Activated CD4-positive, alpha-beta T cell treated with anti-CD3 and anti-CD28 coated beads for 24 hours (primary cell): Measurements from ENCODE around the gene KMT2C.
"Not testable (repeated sequence)": the region's sequence is repeated elsewhere in the genome, so short reads cannot be mapped to it uniquely, and the experiment has no call there.

Experiments
- DNase-seq, 2 donors: peaks; one replicate each; pipeline ENCODE4 v3.0.0-alpha.2; 2020; ENCODE audit warnings: low read depth in 2 of 2

The KMT2C gene

DNA sequence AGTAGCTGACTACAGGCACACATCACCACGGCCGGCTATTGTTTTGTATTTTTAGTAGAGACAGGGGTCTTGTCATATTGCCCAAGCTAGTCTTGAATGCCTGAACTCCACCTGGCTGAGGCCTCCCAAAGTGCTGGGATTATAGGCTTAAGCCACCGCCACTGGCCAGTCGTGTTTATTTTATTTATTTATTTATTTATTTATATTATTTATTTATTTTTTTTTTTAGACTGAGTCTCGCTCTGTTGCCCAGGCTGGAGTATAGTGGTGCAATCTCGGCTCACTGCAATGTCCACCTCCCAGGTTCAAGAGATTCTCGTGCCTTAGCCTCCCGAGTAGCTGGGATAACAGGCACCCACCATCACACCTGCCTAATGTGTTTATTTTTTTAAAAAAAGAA lies 6.0 kb upstream of the KMT2C start:
- DNase-seq = not testable (repeated sequence)

GRCh38 chr7:152441168-152441567 lies 5.4 kb upstream of the KMT2C start:
- not testable (repeated sequence) for DNase-seq

- DNase-seq = not testable (repeated sequence)
Observed at GRCh38 chr7:152438017-152438416, 2.2 kb upstream of the KMT2C start.

GRCh38 chr7:152436931-152437575 lies 1.2 kb upstream of the KMT2C start:
- not testable (repeated sequence) for DNase-seq

GRCh38 chr7:152436111-152436930 lies 518 bp upstream of the KMT2C start:
- peak; percentile 82 to 86 for DNase-seq

DNA sequence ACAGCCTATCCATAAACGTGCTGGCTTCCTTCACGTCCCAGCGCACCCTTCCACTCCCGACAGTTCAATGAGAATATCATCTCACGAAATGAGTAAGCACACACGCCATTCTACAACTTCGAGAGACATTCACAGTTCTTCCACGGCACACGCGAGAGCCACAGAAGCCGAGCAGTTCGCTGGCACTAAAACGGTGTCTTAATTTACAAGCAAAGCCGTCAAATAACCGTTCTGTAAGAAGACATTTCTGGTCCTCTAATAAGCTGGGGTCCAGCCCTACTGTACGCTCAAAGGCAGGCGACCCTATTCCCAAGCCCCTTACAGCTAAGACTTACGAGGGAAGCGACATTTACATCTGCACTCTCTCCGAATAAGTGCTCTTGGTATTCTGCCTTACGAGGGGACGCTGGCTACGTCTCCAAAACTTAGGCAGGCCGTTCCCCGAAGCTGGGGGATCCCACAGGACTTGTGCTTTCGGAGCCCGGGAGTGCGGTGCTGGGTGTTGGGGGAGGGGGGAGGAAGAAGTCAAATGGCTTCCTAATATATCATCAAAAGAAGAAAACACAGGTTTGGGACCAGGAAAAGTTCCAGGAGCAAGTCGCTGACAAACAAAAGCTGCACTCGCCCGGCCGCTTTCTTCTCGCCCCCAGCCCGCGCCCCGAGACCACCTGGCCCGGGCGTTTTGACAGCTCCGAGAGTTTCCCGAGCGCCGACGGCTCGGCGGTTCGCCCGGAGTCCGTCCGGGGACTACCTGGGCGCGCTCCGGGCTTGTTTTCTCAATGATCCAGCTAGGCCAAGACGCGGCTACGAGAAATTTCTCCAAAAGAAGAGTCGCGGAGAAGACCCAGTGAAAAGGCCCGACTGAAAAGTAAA lies 1.1 kb downstream of the KMT2C start:
- peak in 1 of 2 donors; percentile 10 for DNase-seq

DNA sequence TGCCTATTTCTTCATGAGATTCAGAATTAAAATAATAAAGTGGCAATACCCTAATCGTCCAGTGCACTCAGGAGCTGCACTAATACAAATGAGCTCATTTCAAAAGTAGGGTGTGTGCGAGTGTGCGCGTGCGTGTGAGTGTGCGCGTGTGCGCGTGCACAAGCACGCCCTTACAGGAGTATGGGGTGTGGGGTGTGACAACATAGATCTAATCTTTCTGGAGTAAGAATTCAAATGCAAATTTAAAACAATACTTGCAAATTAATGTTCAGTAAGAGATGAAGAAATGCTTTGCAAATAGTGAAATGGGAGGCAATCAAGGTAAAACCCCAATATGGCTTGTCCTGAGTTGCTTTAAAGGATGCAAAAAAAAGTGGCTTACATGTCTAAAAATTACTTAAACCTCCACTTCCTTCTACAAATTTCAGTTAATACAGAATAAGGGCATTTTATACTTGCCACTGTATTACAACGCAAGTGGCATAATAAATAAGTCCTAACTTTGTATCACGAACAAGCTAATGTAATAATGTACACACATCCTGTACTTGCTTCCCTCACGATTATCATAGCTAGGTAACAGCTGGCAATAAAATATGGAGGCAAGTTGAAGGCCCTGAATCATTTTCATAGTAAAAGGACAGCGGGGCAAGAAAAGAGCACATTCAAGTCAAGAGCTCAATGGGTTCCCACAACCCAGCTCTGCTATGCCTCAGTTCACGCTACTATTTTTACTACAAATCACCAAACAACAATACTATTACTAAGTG lies 1.9 kb downstream of the KMT2C start:
- peak; percentile 37 to 38 for DNase-seq

GRCh38 chr7:152432735-152433134 lies 3.1 kb downstream of the KMT2C start:
- DNase-seq = not testable (repeated sequence)

GRCh38 chr7:152430854-152431253 lies 4.9 kb downstream of the KMT2C start:
- DNase-seq = no peak

DNA sequence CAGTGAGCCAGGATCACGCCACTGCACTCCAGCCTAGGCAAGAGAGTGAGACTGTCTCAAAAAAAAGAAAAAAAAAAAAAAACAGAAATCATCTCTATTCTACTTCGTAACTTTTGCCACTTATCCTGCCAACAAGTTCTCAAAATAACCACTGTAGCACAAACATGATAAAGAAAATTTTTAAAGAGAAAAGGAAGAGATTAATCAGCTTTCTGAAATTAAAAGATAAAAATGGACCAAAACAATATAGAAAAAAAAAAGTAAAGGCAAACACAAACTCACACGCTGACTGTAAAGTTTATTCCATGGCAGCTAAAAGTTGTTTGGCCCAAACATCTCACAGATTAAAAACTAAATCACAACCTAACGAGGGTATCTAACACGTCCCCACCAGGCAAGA lies 5.7 kb downstream of the KMT2C start:
- not testable (repeated sequence) for DNase-seq

DNA sequence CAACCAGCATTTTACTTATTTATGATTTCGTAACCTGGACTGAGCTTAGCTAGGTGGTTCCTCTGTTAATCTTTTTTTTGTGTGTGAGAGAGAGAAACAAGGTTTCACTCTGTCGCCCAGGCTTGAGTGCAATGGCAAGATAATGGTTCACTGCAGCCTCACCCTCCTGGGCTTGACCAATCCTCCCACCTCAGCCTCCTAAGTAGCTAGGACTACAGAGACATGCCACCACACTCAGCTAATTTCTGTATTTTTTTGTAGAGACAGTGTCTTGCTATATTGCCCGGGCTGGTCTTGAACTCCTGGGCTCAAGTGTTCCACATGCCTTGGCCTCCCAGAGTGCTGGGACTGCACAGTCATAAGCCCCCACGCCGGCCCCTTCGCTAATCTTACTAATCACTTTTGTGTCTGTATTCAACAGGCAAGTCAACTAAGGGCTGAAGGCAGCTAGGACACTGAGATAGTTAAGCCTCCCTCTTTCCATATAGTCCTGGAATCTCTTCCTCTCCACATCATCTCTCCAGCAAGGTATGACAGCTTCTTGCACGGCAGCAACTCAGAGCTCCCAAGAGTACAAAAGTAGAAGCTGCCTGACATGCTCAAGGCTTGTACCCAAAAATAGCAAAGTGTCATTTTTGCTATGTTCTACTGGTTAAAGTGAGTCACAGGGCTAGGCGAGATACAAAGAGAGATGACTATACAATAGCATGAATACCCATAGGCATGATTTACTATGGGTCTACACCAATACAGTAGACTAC lies 11.3 kb downstream of the KMT2C start:
- no peak for DNase-seq

- DNase-seq = no peak
Observed at GRCh38 chr7:152423991-152424347, 11.8 kb downstream of the KMT2C start.

- DNase-seq = not testable (repeated sequence)
Observed at GRCh38 chr7:152423171-152423570, 12.6 kb downstream of the KMT2C start.

GRCh38 chr7:152420950-152421349 lies 14.9 kb downstream of the KMT2C start:
- not testable (repeated sequence) for DNase-seq

DNA sequence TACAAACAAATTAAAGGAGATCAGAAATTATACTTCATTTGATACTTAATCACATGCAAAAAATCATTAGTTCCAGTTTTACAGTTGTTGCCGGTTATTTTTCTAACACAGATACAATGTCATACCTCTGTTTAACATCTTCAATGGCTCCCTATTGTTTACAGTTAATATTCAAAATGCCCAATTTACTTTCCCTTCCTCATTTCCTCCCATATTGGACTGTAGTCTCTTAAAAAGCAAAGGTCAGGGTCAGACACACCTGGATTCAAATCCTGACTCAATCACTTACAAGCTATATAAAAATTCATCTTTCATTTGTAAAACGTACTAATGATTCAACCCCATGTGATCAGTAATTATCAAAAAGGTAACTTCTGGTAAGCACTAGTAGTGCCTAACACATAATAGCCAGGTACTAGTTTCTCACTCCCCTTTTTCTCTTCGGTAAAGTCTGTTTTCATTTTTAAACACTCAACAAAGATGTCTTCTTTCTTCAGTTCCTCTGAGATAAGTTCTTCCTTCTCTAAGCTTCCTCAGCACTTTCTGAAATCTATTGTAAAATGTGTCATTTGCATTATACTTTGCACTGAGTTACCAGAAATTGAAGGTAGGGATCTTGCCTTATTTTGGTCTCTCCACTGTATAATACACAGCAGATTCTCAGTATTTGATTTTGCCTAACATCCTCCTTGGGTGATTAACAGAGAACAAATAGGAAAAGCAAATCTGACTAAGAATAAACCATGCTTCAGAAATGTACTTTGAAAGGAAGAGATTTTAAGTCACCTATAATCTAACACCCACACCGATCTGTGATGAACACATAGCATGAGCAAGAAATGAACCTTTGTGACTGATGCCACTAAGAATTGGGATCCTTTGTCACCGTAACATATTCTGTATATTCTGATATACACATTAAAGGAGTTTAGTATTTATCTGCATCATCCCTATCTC lies 16.1 kb downstream of the KMT2C start:
- no peak for DNase-seq

DNA sequence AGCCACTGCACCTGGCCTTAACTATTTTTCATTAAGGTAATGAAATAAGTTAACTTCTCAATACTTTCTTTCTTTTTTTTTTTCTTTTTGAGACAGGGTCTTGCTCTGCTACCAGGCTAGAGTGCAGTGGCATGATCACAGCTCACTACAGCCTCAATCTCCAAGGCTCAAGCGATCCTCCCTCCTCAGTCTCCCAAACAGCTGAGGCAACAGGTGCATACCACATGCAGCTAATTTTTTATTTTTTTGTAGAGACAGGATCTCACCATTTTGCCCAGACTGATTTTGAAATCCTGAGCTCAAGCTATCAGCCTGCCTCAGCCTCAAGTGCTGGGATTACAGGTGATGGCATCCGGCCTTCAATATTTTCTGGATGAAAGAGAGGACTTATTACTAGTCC lies 21.0 kb downstream of the KMT2C start:
- no peak for DNase-seq

- DNase-seq = no peak
Observed at GRCh38 chr7:152411389-152411788, 24.4 kb downstream of the KMT2C start.

GRCh38 chr7:152406491-152406890 lies 29.3 kb downstream of the KMT2C start:
- no peak for DNase-seq

DNA sequence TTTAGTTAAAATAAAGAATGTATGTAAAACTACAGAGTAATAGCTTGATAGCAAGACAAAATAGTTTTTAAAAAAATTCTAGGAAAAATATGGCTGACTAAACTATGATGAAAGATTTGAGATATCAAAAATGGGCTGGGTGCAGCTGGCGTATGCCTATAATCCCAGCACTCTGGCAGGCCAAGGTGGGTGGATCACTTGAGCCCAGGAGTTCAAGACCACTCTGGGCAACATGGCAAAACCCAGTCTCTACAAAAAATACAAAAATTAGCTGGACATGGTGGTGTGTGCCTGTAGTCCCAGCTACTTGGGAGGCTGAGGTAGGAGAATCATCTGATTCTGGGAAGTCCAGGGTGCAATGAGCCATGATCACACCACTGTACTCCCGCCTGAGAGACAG lies 29.8 kb downstream of the KMT2C start:
- not testable (repeated sequence) for DNase-seq

DNA sequence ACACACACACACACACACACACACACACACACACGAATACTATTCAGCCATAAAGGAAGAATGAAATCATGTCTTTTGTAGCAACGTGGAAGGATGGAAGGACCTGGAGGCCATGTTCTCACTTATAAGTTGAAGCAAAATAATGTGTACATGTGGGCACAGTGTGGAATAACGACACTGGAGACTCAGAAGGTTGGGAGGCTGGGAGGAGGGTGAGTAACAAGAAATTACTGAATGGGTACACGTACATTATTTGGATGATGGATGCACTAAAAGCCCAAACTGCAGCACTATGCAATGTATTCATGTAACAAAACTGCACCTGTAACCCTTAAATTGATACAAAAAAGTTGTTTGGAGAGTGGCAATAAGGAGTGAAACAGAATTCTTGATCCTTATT lies 32.1 kb downstream of the KMT2C start:
- DNase-seq = no peak
